Large intestine (tissue), 3 donors: ENCODE results near the gene SGK1. TPM values are rescaled to one million over a fixed set of nuclear protein-coding genes. Genes with fewer than 3 reads are reported as not detected.
"Not testable (repeated sequence)": the region's sequence is repeated elsewhere in the genome, so short reads cannot be mapped to it uniquely, and the experiment has no call there.

ENCODE experiments used
- DNase-seq, 2 donors: peaks; one replicate each; pipeline versions ENCODE4 v3.0.0 to v3.0.0-alpha.2; 2013
- H3K27ac ChIP-seq: one replicate; pipeline ENCODE4 v1.5.1; 2013; ENCODE audit warnings: low read length
- H3K27me3 ChIP-seq: 2 replicates; pipeline ENCODE4 v1.6.1; 2013; ENCODE audit warnings: low read length; ENCODE audit not compliant: control insufficient read depth, insufficient read depth
- H3K36me3 ChIP-seq: 2 replicates; pipeline ENCODE4 v1.6.1; 2013; ENCODE audit warnings: low read length; ENCODE audit not compliant: control insufficient read depth, insufficient read depth
- H3K4me1 ChIP-seq: one replicate; pipeline ENCODE4 v1.6.1; 2013; ENCODE audit warnings: low read length; ENCODE audit not compliant: control insufficient read depth, insufficient read depth
- H3K4me3 ChIP-seq: one replicate; pipeline ENCODE4 v1.5.1; 2013; ENCODE audit warnings: low read length
- H3K9me3 ChIP-seq: one replicate; pipeline ENCODE4 v1.6.1; 2013; ENCODE audit warnings: mild to moderate bottlenecking, low read depth, low read length, moderate library complexity; ENCODE audit not compliant: control insufficient read depth
- WGBS: methylation state at CpG from one replicate; pipeline ENCODE4 v1.1.5; 2013; ENCODE audit warnings: low lambda C conversion rate; ENCODE audit not compliant: insufficient coverage; 5-methylcytosine and 5-hydroxymethylcytosine counted together
- polyA plus RNA-seq: library from polyadenylated mRNA; unstranded; fragments of 120-200 nt; gene quantifications from one replicate; pipeline ENCODE4 v1.2.1, GENCODE V29; 2013

Gene SGK1
- polyA plus RNA-seq, 1 donor = 41.2 TPM

GRCh38 chr6:134233180-134233955, 84.5 kb downstream of the SGK1 start:
- Histone ChIP-seq H3K27ac (no peak overlapping the region), H3K4me3 (no peak overlapping the region), H3K27me3 (no peaks in the 10 kb centered on the region), H3K4me1 (no peaks in the 10 kb centered on the region), H3K36me3 (no peaks in the 10 kb centered on the region), H3K9me3 (no peaks in the 10 kb centered on the region)
- DNase-seq = no peak
- WGBS = 94% methylated on average over 3 of the region's 5 CpGs

GRCh38 chr6:134230940-134231339, 87.0 kb downstream of the SGK1 start:
- WGBS = no CpG with 5 or more reads among the region's 3 CpGs
- no peaks in the 10 kb centered on the region for H3K36me3 ChIP-seq
- H3K4me3 ChIP-seq = no peak overlapping the region
- H3K9me3 ChIP-seq = no peaks in the 10 kb centered on the region
- no peaks in the 10 kb centered on the region for H3K27me3 ChIP-seq
- DNase-seq = no peak
- H3K27ac ChIP-seq = no peak overlapping the region
- no peaks in the 10 kb centered on the region for H3K4me1 ChIP-seq

- no peak for DNase-seq
- Histone ChIP-seq H3K4me1 (no peaks in the 10 kb centered on the region), H3K36me3 (no peaks in the 10 kb centered on the region), H3K27ac (no peak overlapping the region), H3K27me3 (no peaks in the 10 kb centered on the region), H3K4me3 (no peak overlapping the region), H3K9me3 (no peaks in the 10 kb centered on the region)
- no CpG with 5 or more reads among the region's 8 CpGs for WGBS
Observed at GRCh38 chr6:134230087-134230700, 87.7 kb downstream of the SGK1 start.

DNA sequence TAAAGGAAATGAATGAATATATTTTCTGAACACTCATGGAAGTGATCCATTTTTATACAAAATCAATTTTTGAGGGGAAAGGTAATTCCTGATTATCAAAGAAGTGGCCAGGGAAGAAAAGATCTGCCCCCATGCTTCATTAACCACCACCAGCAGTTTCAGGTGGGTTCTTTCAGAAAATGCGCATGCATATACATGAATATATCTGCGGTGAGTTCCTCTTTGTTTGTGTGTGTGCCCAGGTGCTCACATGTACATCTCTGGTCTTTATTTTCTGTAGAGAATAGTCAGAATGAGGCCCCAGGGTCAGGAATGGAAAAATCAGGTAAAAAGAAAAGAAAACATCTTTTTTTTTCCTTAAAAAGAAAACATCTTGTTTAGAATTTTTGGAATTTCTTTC, 88.4 kb downstream of the SGK1 start:
- no peak for DNase-seq
- H3K27ac ChIP-seq = no peak overlapping the region
- no CpG with 5 or more reads among the region's 2 CpGs for WGBS
- H3K27me3 ChIP-seq = no peaks in the 10 kb centered on the region
- no peaks in the 10 kb centered on the region for H3K36me3 ChIP-seq
- no peaks in the 10 kb centered on the region for H3K4me1 ChIP-seq
- H3K9me3 ChIP-seq = no peaks in the 10 kb centered on the region
- H3K4me3 ChIP-seq = no peak overlapping the region

GRCh38 chr6:134223796-134224420, 94.0 kb downstream of the SGK1 start:
- H3K4me1 ChIP-seq = no peaks in the 10 kb centered on the region
- H3K36me3 ChIP-seq = no peaks in the 10 kb centered on the region
- H3K27me3 ChIP-seq = no peaks in the 10 kb centered on the region
- DNase-seq = no peak
- no peak overlapping the region for H3K27ac ChIP-seq
- H3K9me3 ChIP-seq = no peaks in the 10 kb centered on the region
- no peak overlapping the region for H3K4me3 ChIP-seq
- WGBS = 88% methylated on average over 1 of the region's 2 CpGs

DNA sequence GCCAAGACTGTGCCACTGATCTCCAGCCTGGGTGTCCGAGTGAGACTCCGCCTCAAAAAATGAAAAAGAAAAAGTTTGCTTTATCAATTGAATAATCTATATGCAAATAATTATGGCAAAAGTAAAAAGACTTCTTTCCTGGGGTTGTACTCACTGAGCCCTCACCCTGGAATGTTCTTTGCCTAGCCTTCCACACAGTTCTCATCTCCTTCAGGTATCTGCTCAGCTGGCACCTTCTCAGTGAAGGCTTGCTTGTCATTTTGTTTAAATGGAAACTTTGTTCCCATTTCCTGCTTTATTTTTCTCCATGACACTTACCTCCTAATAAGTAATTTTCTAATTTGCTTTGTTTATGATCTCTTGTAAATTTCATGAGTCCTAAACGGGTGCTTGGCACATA, 96.7 kb downstream of the SGK1 start:
- Histone ChIP-seq H3K9me3 (no peaks in the 10 kb centered on the region), H3K4me3 (no peak overlapping the region), H3K36me3 (no peaks in the 10 kb centered on the region), H3K27me3 (no peaks in the 10 kb centered on the region), H3K27ac (no peak overlapping the region), H3K4me1 (no peaks in the 10 kb centered on the region)
- no CpG with 5 or more reads among the region's 3 CpGs for WGBS
- no peak for DNase-seq

- no peaks in the 10 kb centered on the region for H3K36me3 ChIP-seq
- H3K27me3 ChIP-seq = no peaks in the 10 kb centered on the region
- DNase-seq = no peak
- no peaks in the 10 kb centered on the region for H3K4me1 ChIP-seq
- H3K27ac ChIP-seq = no peak overlapping the region
- H3K9me3 ChIP-seq = no peaks in the 10 kb centered on the region
- no peak overlapping the region for H3K4me3 ChIP-seq
Observed at GRCh38 chr6:134217798-134218140, 100.1 kb downstream of the SGK1 start.

GRCh38 chr6:134217105-134217797, 100.7 kb downstream of the SGK1 start:
- H3K36me3 ChIP-seq = no peaks in the 10 kb centered on the region
- no peaks in the 10 kb centered on the region for H3K9me3 ChIP-seq
- WGBS = 100% methylated on average over 1 of the region's 8 CpGs
- DNase-seq = no peak
- H3K27me3 ChIP-seq = no peaks in the 10 kb centered on the region
- H3K27ac ChIP-seq = no peak overlapping the region
- H3K4me3 ChIP-seq = no peak overlapping the region
- H3K4me1 ChIP-seq = no peaks in the 10 kb centered on the region

- no peaks in the 10 kb centered on the region for H3K27me3 ChIP-seq
- WGBS = 81% methylated on average over 3 of the region's 5 CpGs
Observed at GRCh38 chr6:134216301-134217010, 101.5 kb downstream of the SGK1 start.

DNA sequence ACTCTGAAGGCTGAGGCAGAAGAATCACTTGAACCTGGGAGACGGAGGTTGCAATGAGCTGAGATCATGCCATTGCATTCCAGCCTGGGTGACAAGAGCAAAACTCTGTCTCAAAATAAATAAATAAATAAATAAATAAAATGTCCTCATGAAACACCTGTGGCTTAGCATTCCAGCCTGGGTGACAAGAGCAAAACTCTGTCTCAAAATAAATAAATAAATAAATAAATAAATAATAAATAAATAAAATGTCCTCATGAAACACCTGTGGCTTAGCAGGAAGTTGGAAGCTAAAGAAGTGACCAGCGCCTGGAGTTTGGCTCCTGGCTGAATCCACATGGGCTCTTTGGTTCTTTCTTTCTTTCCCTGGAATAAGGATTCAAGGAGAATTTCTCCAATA, 104.5 kb downstream of the SGK1 start:
- H3K4me1 ChIP-seq, H3K4me3 ChIP-seq, H3K27me3 ChIP-seq, DNase-seq, H3K9me3 ChIP-seq, H3K36me3 ChIP-seq, H3K27ac ChIP-seq: not testable (repeated sequence)
- 86% methylated on average over 1 of the region's 2 CpGs for WGBS

More at GRCh38 chr6:134216301-134217010, 101.5 kb downstream of the SGK1 start:
- H3K4me1 ChIP-seq = no peaks in the 10 kb centered on the region
- no peak overlapping the region for H3K4me3 ChIP-seq
- no peak for DNase-seq
- no peak overlapping the region for H3K27ac ChIP-seq
- H3K9me3 ChIP-seq = no peaks in the 10 kb centered on the region
- no peaks in the 10 kb centered on the region for H3K36me3 ChIP-seq
